ENCODE results near the gene DMRTC2.

The DMRTC2 gene

DNA sequence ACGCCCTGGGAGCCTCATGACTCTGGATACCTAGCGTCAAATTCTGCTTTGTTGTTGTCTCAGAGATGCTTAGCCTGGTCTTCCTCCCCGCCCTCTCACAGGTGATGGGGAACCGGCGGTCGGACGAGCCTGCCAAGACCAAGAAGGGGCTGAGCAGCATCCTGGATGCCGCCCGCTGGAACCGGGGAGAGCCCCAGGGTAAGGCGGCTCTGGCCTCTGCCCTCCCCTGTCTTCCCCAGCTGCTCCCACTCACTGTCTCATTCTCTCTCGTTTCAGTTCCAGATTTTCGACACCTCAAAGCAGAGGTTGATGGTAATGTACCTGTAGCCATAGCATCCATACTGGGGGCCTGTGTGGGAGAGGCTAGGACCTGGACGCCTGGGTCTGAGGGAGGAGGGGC lies 49.5 kb downstream of the DMRTC2 start:
- H3K4me2 ChIP-seq, result 0 out of 2 replicates have a peak overlapping the region, but pooled peaks have one; percentile 9
- no peak overlapping the region for H3K4me3 ChIP-seq
- peaks cover 56% of the 10 kb centered on the region for H4K20me1 ChIP-seq
- TF ChIP-seq Cebpa-rat (IDR thresholded peaks at IDR 0.05), result no peak
- no peaks in the 10 kb centered on the region for H3K9me3 ChIP-seq
- H3K36me3 ChIP-seq, result peaks cover 82% of the 10 kb centered on the region
- H3K9ac ChIP-seq, result no peak overlapping the region
- H3K4me1 ChIP-seq, result peaks cover 36% of the 10 kb centered on the region
- H3K27ac ChIP-seq, result peak overlapping the region; percentile 30; the same call in 1 of the 2 replicates
- no peaks in the 10 kb centered on the region for H3K27me3 ChIP-seq

DNA sequence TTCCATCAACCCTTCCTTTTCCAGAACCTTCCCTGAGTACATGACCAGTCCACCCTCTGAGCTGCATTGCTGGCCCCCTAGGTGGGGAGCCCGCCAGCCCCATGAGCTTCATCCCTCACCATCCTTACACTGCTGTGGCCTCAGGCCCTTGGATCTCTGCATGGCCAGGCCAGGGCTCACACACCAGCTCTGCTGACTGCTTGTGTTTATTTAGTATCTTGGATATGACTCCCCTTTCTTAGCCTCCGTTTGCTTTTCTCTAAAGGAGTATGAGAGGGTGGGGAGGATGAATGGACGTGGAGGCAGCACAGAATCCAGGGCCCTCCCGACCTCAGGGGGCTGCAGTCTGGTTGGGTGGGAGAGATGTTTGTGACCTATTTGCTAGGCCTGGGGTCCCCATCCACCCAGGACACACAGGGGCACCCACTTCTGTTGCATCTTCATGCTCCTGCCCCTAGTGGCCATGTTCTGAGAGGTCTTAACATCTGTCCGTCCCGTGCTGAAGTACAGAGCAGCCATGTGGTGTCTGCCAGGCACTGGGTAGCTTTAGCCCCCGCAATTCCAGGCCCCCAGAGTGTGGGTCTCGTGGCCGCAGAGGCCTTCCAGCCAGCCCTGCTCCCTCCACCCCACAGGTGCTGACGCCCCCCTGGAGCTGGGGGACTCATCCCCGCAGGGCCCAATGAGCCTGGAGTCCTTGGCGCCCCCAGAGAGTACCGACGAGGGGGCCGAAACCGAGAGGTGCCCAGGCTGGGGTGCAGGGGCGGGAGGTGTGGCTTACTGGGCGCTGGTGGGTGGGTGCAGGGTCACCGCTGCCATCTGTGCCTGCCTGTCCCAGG lies 51.1 kb downstream of the DMRTC2 start:
- H3K4me1 ChIP-seq, result peaks cover 27% of the 10 kb centered on the region
- no peak overlapping the region for H3K4me3 ChIP-seq
- H3K4me2 ChIP-seq, result no peak overlapping the region
- H4K20me1 ChIP-seq, result peaks cover 51% of the 10 kb centered on the region
- no peak overlapping the region for H3K9ac ChIP-seq
- H3K9me3 ChIP-seq, result no peaks in the 10 kb centered on the region
- peak overlapping the region; percentile 13; the same call in 1 of the 2 replicates for H3K27ac ChIP-seq
- H3K27me3 ChIP-seq, result no peaks in the 10 kb centered on the region
- H3K36me3 ChIP-seq, result peaks cover 82% of the 10 kb centered on the region
- TF ChIP-seq Cebpa-rat (IDR thresholded peaks at IDR 0.05), result no peak

DNA sequence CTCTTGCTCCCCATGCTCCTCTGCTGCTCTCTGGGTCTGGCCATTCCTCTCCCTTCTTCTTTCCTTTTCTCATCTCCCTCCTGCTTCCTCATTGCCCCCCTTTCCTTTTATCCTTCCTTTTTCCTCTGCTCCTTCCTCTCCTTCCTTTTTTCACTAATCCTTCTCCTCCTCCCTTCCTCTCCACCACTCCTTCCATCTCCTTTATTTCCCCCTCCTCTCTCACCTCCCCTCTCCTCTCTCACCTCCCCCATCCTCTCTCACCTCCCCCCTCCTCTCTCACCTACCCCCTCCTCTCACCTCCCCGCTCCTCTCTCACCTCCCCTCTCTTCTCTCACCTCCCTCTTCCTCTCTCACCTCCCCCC lies 51.7 kb downstream of the DMRTC2 start:
- no peak for TF ChIP-seq Cebpa-rat (IDR thresholded peaks at IDR 0.05)
- Histone ChIP-seq H3K36me3 (peaks cover 82% of the 10 kb centered on the region), H3K27ac (0 out of 2 replicates have a peak overlapping the region, but pooled peaks have one; percentile 13), H3K4me1 (peaks cover 21% of the 10 kb centered on the region), H3K4me3 (no peak overlapping the region), H3K4me2 (no peak overlapping the region), H4K20me1 (peaks cover 46% of the 10 kb centered on the region), H3K9me3 (no peaks in the 10 kb centered on the region), H3K27me3 (no peaks in the 10 kb centered on the region), H3K9ac (no peak overlapping the region)

DNA sequence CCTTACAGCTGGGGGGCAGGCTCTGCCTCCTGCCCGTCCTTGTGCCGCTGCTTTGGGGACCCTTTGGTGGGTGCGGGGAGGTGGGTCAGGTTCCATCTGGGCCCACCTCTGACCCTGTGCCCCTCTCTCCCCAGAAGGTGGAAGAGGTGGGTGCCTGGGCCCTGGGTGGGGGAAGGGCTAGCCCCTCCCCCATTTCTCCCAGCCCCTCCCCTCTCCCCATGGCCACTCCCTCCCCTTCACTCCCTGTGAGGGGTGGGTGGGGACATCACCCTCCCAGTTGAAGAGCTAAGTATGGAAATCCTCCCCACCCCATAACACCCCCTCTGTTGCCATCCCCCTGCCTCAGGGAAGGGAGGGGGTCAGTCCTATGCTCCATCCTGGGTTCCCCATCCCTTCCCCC lies 52.3 kb downstream of the DMRTC2 start:
- H3K4me3 ChIP-seq, result no peak overlapping the region
- H3K27ac ChIP-seq, result no peak overlapping the region
- H3K9me3 ChIP-seq, result no peaks in the 10 kb centered on the region
- peaks cover 82% of the 10 kb centered on the region for H3K36me3 ChIP-seq
- TF ChIP-seq Cebpa-rat (IDR thresholded peaks at IDR 0.05), result no peak
- H3K9ac ChIP-seq, result no peak overlapping the region
- H3K4me1 ChIP-seq, result peaks cover 15% of the 10 kb centered on the region
- no peak overlapping the region for H3K4me2 ChIP-seq
- H3K27me3 ChIP-seq, result no peaks in the 10 kb centered on the region
- peaks cover 45% of the 10 kb centered on the region for H4K20me1 ChIP-seq

DNA sequence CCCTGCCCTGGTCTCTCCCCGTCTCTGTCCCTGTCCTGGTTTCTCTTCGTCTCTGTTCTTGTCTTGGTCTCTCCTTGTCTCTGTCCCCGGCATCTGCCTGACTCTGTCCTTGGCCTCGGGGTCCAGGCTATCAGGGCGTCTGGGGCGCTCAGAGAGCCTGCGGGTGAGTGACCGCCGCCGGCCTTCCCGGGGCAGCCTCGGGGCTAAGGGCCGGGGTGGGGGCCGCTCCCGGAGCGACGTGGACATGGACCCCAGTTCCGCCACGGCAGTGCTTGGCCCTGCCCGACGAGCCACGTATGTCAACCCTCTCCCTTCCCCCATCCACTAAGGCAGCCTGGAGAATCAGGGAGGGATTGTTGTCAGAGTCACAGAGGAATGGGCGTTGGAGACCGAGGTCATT lies 53.0 kb downstream of the DMRTC2 start:
- TF ChIP-seq Cebpa-rat (IDR thresholded peaks at IDR 0.05), result no peak
- Histone ChIP-seq H3K9me3 (no peaks in the 10 kb centered on the region), H3K27ac (no peak overlapping the region), H3K27me3 (no peaks in the 10 kb centered on the region), H3K4me3 (no peak overlapping the region), H4K20me1 (peaks cover 45% of the 10 kb centered on the region), H3K36me3 (peaks cover 82% of the 10 kb centered on the region), H3K4me1 (peaks cover 9% of the 10 kb centered on the region), H3K9ac (no peak overlapping the region), H3K4me2 (no peak overlapping the region)

DNA sequence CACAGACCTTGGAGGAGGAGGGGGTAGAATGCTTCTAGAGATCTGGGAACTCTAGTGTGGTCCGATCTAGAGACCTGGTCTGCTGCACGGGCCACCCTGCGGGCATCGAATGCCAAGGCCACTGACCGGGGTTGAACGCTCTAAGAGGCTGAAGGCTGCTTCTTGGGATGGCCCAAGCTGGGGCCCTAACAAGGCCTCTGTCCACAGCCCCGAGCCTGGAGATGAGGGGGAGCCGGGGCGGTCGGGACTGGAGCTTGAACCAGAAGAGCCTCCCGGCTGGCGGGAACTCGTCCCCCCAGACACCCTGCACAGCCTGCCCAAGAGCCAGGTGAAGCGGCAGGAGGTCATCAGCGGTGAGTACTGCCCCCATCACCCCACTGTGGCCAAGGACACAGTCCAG lies 53.4 kb downstream of the DMRTC2 start:
- Histone ChIP-seq H3K27me3 (no peaks in the 10 kb centered on the region), H3K4me1 (peaks cover 6% of the 10 kb centered on the region; the same call in 1 of the 2 replicates), H3K36me3 (peaks cover 84% of the 10 kb centered on the region), H3K9ac (no peak overlapping the region), H3K27ac (no peak overlapping the region), H3K9me3 (no peaks in the 10 kb centered on the region), H3K4me2 (no peak overlapping the region), H4K20me1 (peaks cover 48% of the 10 kb centered on the region), H3K4me3 (no peak overlapping the region)
- no peak for TF ChIP-seq Cebpa-rat (IDR thresholded peaks at IDR 0.05)

Measured in BLaER1 (cell line).